HG02642 (cell line): ENCODE measurements around the gene CXCR4.
"Not testable (repeated sequence)": the region's sequence is repeated elsewhere in the genome, so short reads cannot be mapped to it uniquely, and the experiment has no call there.

Experiments used
- ATAC-seq: cut with Tn5 transposase; IDR thresholded peaks from one replicate; pipeline ENCODE4 v1.9.1; 2021; ENCODE audit warnings: mild to moderate bottlenecking; ENCODE audit not compliant: unreplicated experiment, poor library complexity

CXCR4 gene

DNA sequence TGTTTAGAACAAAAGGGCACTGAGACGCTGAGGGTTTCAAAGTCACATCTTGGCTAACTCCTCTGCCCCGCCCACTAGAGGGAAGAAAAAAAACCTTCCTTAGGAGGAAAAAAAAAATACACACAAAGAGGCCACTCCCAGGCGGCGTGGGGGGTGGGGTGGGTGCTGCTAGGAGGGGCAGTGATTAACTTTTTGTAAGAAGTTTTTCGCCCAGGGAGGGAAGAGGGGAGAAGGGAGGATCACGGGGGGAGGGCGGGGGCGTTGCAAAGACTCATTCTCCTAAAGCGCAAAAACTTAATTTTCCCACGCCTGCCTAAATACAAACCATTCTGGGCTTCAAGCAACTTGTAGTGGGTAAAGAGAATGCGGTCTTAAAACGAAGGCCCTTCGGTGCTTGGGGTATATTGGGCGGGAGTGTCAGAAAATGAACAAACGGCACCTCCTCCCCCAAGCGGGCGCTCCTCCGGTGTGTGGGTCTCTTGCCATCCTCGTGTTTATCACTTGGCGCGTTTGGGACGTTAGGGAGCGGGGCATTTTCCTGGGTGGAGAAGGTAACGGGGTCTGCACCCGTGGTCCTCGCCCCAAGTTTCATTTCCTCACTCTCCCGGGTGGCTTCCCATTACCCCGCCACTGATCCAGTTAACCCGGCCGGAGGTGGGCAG lies 1.7 kb downstream of the CXCR4 start:
- peak; percentile 12 for ATAC-seq

- ATAC-seq: no peak
Measured at GRCh38 chr2:136115183-136115761, 2.7 kb downstream of the CXCR4 start.

DNA sequence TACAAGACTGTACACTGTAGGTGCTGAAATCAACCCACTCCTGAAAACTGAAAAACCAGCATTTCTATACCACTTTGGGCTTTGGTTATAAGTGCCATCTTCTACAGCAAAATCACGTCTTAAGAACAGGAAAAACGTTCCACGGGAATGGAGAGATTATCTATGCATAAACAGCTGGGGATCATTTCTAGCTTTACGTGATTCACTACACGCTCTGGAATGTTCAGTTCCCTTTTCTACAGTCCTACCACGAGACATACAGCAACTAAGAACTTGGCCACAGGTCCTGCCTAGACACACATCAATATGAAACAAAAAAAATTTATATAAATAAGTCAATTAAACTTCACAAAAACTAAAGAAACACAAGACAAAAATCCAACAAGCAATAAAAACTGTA lies 3.6 kb downstream of the CXCR4 start:
- no peak for ATAC-seq

DNA sequence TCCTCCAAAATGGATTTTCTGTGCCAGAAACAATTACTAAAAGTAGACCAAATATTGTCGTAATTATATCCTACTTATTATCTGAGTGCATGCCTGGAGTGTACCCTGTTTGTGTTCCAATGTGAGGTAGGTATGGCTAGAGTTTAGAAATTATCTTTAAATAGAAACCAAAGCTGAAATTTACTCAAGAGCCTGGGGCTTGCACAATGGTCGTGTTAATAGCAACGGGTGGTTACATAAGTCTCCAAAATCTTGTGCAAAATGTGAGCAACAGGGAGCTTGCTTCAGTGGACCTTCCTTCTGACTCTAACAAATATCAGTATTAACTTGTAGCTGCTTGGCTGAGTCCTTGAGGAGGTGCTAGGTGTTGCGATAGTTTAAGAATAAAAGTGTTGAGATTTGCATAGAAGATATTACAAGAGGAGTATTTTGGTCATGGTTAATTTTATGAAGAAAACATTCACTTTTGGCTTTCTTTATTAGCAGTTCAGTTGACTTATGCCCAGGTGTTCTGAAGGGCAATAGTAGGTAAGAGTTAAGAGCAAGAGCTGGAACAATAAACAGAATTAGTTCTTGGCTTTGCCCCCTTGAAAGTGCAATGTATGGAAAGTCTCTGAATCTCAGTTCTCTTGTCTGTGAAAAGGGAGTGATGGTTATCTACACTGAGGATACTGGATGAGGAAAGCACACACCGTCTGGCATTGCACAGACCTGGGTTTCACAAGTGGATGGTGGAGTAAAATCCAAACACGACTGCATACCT lies 4.6 kb downstream of the CXCR4 start:
- no peak for ATAC-seq

- ATAC-seq: no peak
Measured at GRCh38 chr2:136112317-136113208, 5.4 kb downstream of the CXCR4 start.

DNA sequence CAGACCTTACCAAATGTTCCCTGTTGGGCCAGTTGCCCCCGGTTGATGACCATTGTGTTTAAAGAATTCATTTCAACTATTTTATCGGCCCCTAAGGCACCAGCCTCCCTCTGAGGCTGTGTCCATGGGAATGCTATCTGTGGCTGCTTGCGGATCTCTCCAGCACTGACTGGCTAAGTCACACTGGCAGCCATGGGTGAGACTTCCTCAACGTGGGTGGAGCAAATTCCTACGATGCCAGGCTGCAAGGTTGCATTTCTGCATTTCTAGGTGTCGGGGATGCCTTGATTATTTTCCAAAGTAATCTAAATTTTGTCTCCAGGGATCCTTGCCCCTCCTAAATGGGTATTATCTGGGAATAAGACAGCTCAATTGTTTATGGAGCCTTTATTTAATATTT lies 6.2 kb downstream of the CXCR4 start:
- ATAC-seq: no peak

- ATAC-seq: no peak
Measured at GRCh38 chr2:136110526-136110925, 7.4 kb downstream of the CXCR4 start.

GRCh38 chr2:136108463-136108862 lies 9.5 kb downstream of the CXCR4 start:
- ATAC-seq: no peak

- ATAC-seq: peak; percentile 53
Measured at GRCh38 chr2:136107051-136108033, 10.6 kb downstream of the CXCR4 start.

- no peak for ATAC-seq
Measured at GRCh38 chr2:136106505-136106904, 11.4 kb downstream of the CXCR4 start.

GRCh38 chr2:136104977-136105376 lies 13.0 kb downstream of the CXCR4 start:
- no peak for ATAC-seq

- no peak for ATAC-seq
Measured at GRCh38 chr2:136101042-136101441, 16.9 kb downstream of the CXCR4 start.

DNA sequence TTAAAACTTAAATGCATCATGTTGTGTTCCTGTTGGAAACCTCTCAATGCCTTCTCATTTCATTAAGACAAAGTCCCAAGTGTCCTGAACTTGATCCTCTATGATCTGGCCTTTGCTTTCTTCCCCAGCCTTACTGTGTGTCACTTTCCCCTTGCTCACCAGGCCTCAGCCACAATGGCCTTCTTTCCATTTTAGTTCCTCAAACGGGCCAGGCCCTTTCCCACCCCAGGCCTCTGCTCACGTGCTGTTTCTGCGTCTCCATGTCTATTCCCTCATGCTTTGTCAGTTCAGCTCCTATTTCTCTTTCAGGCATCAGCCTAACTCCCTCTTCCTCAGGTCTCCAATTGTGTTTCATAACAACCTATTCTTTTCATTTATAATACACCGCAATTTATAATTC lies 19.5 kb downstream of the CXCR4 start:
- ATAC-seq: no peak

- ATAC-seq: no peak
Measured at GRCh38 chr2:136093583-136093982, 24.4 kb downstream of the CXCR4 start.

DNA sequence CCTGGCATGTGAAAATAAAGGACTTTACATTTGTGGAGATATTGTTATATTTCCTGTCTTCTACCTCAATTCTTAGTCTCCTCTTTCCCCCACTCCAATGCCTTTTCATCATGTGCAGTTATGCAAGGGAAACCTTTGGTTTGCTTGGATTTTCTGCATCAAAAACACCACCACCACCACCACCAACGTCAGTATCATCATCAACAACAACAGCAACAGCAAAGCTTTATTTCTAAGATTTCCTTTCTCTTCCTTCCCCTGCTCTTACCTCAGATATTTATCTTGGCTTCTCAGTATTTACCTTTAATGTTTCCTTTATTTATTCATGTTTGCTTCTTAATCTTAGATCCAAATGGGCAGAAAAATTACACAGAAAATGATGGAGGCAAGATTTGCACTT lies 26.1 kb downstream of the CXCR4 start:
- no peak for ATAC-seq

GRCh38 chr2:136087901-136088460 lies 30.0 kb downstream of the CXCR4 start:
- ATAC-seq: not testable (repeated sequence)

DNA sequence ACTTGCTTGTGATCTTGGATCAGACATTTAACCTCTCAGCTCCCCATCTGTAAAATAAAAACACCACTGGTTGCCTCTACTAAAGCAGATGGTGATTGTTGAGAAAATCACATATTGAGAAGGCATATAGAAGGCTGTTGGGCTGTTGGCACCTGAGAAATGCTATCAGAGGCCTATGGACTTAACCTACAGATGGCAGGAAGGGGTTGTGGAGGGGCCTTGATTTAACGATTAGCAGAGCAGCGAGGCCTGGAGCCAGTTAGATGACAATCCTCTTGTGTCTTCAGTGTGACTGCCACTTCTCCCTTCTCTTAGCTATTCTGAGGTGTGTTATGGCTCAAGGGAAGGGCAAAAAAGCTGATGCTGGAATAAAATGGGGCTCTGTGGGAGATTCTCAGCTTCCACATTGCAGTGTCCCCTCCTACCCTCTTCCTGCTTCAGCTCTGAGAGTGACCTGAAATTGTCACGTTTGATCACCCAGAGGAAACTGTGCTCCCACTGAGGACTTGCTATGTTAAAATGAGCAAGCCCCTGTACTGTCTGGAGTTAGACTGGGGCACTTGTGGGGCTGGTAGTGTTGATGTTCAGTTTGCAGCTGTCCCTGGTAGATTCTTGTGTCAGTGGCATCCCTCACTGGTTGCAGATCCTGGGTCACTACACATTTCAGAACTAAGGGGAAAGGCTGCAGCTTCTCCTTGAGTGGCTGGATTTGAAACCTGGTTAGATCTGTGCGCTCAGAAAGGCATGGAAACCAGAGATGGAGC lies 31.5 kb downstream of the CXCR4 start:
- no peak for ATAC-seq

- ATAC-seq: no peak
Measured at GRCh38 chr2:136085453-136086209, 32.3 kb downstream of the CXCR4 start.
